ENCODE data around the gene CSNK1E.

Gene CSNK1E

GRCh38 chr22:38305471-38306448 lies 11.5 kb downstream of the CSNK1E start:
- no peak for DNase-seq (ENCODE audit: low read depth in 2 of 2)

GRCh38 chr22:38304526-38304925 lies 12.7 kb downstream of the CSNK1E start:
- no peak for DNase-seq (ENCODE audit: low read depth in 2 of 2)

- DNase-seq (ENCODE audit: low read depth in 2 of 2), result no peak
Measured at GRCh38 chr22:38303974-38304373, 13.3 kb downstream of the CSNK1E start.

- no peak for DNase-seq (ENCODE audit: low read depth in 2 of 2)
Measured at GRCh38 chr22:38302906-38303305, 14.3 kb downstream of the CSNK1E start.

- no peak for DNase-seq (ENCODE audit: low read depth in 2 of 2)
Measured at GRCh38 chr22:38300946-38301345, 16.3 kb downstream of the CSNK1E start.

- no peak for DNase-seq (ENCODE audit: low read depth in 2 of 2)
Measured at GRCh38 chr22:38300197-38300945, 16.9 kb downstream of the CSNK1E start.

- no peak for DNase-seq (ENCODE audit: low read depth in 2 of 2)
Measured at GRCh38 chr22:38299770-38300102, 17.5 kb downstream of the CSNK1E start.

- DNase-seq (ENCODE audit: low read depth in 2 of 2), result no peak
Measured at GRCh38 chr22:38298312-38299005, 18.8 kb downstream of the CSNK1E start.

GRCh38 chr22:38296372-38296771 lies 20.9 kb downstream of the CSNK1E start:
- DNase-seq (ENCODE audit: low read depth in 2 of 2), result no peak

- DNase-seq (ENCODE audit: low read depth in 2 of 2), result no peak
Measured at GRCh38 chr22:38295863-38296262, 21.4 kb downstream of the CSNK1E start.

- no peak for DNase-seq (ENCODE audit: low read depth in 2 of 2)
Measured at GRCh38 chr22:38295339-38295738, 21.9 kb downstream of the CSNK1E start.

GRCh38 chr22:38294193-38294592 lies 23.0 kb downstream of the CSNK1E start:
- no peak for DNase-seq (ENCODE audit: low read depth in 2 of 2)

GRCh38 chr22:38292694-38293093 lies 24.5 kb downstream of the CSNK1E start:
- no peak for DNase-seq (ENCODE audit: low read depth in 2 of 2)

GRCh38 chr22:38291201-38291777 lies 25.9 kb downstream of the CSNK1E start:
- DNase-seq (ENCODE audit: low read depth in 2 of 2), result no peak

- DNase-seq (ENCODE audit: low read depth in 2 of 2), result no peak
Measured at GRCh38 chr22:38290347-38290746, 26.9 kb downstream of the CSNK1E start.

GRCh38 chr22:38289583-38290082 lies 27.6 kb downstream of the CSNK1E start:
- DNase-seq (ENCODE audit: low read depth in 2 of 2), result no peak

- no peak for DNase-seq (ENCODE audit: low read depth in 2 of 2)
Measured at GRCh38 chr22:38286915-38287669, 30.1 kb downstream of the CSNK1E start.

GRCh38 chr22:38285018-38285417 lies 32.2 kb downstream of the CSNK1E start:
- no peak for DNase-seq (ENCODE audit: low read depth in 2 of 2)

- DNase-seq (ENCODE audit: low read depth in 2 of 2), result no peak
Measured at GRCh38 chr22:38284042-38284402, 33.2 kb downstream of the CSNK1E start.

GRCh38 chr22:38282397-38282796 lies 34.8 kb downstream of the CSNK1E start:
- DNase-seq (ENCODE audit: low read depth in 2 of 2), result no peak

GRCh38 chr22:38276166-38276565 lies 41.1 kb downstream of the CSNK1E start:
- no peak for DNase-seq (ENCODE audit: low read depth in 2 of 2)
